ENCODE measurements around the gene ST6GAL2. TPM values are rescaled to one million over a fixed set of nuclear protein-coding genes. Genes with fewer than 3 reads are reported as not detected.

The ST6GAL2 gene
- total and polyA plus RNA-seq, 4 experiments from 2014 or later = not detected

DNA sequence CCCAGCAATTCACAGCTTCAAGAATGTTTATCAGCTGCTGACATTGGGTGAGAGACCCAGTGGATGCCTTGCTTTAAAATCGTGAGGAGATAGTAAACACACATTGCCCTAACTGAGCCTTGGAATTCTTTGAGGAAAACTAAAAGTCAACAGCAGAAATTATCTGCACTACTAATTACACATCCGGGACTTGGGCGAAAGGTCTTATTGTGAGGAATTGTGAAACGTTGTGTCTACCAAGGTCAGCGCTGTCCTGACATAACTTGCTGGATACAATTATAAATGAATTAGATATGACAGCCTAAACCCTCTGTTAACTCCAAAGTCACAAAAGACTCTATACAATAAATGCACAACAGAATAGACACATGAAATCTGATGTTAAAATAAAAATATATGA is 121.4 kb downstream of the ST6GAL2 start:
- Histone ChIP-seq H3K9me3 (ENCODE audit: control insufficient read depth in 1 of 2, low read length in 2 of 2) (no peaks in the 10 kb centered on the region), H3K4me1 (ENCODE audit: insufficient read depth, low read length) (no peaks in the 10 kb centered on the region), H3K36me3 (ENCODE audit: insufficient read depth, low read length) (no peaks in the 10 kb centered on the region), H3K27ac (ENCODE audit: low read depth, low read length) (no peak overlapping the region), H3K27me3 (ENCODE audit: insufficient read depth, low read length) (no peaks in the 10 kb centered on the region), H3K4me3 (ENCODE audit: low read length in 2 of 2) (no peak overlapping the region)
- intact Hi-C loops (cut with micrococcal nuclease) = no loop called here
- peaks cover 0 to 4% (median 0%) of the 10 kb centered on the region in 8 donors for H3K9me3 Mint-ChIP-seq
- H3K27me3 Mint-ChIP-seq = peaks cover 2% of the 10 kb centered on the region in 2 donors
- no peak overlapping the region for H3K27ac Mint-ChIP-seq
- H3K4me1 Mint-ChIP-seq = no peaks in the 10 kb centered on the region
- no peaks in the 10 kb centered on the region for H3K36me3 Mint-ChIP-seq
- POLR2A ChIA-PET (ENCODE audit: partially characterized antibody) = no interaction called here
- no peak for DNase-seq
- no peak overlapping the region for H3K4me3 Mint-ChIP-seq
- CTCF ChIA-PET (ENCODE audit: partially characterized antibody) = no interaction called here

DNA sequence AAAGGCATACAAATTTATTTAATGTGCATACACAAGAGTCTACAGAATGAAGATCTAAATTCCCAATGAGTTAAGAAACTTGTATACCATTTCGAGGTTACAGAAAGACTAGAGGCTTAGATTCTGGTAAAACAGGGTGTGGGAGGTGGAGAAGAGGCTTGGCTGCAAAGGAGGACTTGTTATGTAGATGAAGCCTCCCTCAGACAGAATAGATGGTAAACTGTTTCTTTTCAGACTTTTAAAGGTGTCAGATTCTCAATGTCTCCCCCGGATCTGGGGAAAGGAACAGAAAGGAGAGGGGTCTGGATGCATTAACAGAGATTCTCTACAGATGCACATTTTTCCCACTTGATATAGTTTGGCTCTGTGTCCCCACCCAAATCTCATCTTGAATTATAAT is 126.0 kb downstream of the ST6GAL2 start:
- no peak for DNase-seq
- Histone ChIP-seq H3K27me3 (ENCODE audit: insufficient read depth, low read length) (no peaks in the 10 kb centered on the region), H3K9me3 (ENCODE audit: control insufficient read depth in 1 of 2, low read length in 2 of 2) (no peaks in the 10 kb centered on the region), H3K27ac (ENCODE audit: low read depth, low read length) (no peak overlapping the region), H3K36me3 (ENCODE audit: insufficient read depth, low read length) (no peaks in the 10 kb centered on the region), H3K4me1 (ENCODE audit: insufficient read depth, low read length) (no peaks in the 10 kb centered on the region), H3K4me3 (ENCODE audit: low read length in 2 of 2) (no peak overlapping the region)
- CTCF ChIA-PET (ENCODE audit: partially characterized antibody) = no interaction called here
- Mint-ChIP-seq H3K27me3 (peaks cover 2 to 3% of the 10 kb centered on the region in 2 donors), H3K4me1 (no peaks in the 10 kb centered on the region), H3K36me3 (no peaks in the 10 kb centered on the region), H3K4me3 (no peak overlapping the region), H3K27ac (no peak overlapping the region), H3K9me3 (peaks cover 0 to 4% (median 0%) of the 10 kb centered on the region in 8 donors)
- POLR2A ChIA-PET (ENCODE audit: partially characterized antibody) = no interaction called here
- intact Hi-C loops (cut with micrococcal nuclease) = no loop called here

DNA sequence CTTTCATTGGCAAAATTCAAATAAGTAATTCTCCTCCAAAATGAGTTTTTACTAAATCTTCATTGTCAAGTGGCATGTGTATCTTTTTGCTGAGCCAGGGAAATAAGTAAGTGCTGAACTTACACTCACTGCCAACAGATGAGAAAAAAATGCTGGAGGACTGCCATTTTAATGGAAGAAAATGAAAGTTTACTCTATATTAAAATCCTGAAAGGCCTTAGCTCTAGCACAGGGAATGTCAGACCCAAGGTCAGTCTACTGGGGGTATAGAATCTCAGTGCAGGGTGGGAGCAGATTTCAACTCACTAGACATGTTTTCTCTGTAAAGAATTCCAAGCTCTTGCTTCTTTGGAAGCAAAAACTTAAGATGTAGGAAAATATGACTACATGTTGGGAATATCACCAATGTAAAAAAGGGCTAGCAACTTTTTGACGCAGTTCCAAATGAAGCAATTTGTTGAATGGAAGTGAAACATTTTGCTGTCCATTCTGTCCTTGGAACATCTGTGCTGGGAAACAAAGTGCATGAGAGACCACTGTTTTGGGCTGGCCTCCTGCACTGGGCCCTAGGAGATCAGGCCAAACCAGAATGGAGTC is 127.0 kb downstream of the ST6GAL2 start:
- no peaks in the 10 kb centered on the region for H3K27me3 ChIP-seq (ENCODE audit: insufficient read depth, low read length)
- Mint-ChIP-seq H3K27ac (no peak overlapping the region), H3K27me3 (peaks cover 2 to 3% of the 10 kb centered on the region in 2 donors), H3K36me3 (no peaks in the 10 kb centered on the region), H3K4me1 (no peaks in the 10 kb centered on the region), H3K4me3 (no peak overlapping the region), H3K9me3 (peaks cover 0 to 4% (median 0%) of the 10 kb centered on the region in 8 donors)
- H3K4me1 ChIP-seq (ENCODE audit: insufficient read depth, low read length) = no peaks in the 10 kb centered on the region
- no peak overlapping the region for H3K27ac ChIP-seq (ENCODE audit: low read depth, low read length)
- H3K9me3 ChIP-seq (ENCODE audit: control insufficient read depth in 1 of 2, low read length in 2 of 2) = no peaks in the 10 kb centered on the region
- DNase-seq = no peak
- H3K4me3 ChIP-seq (ENCODE audit: low read length in 2 of 2) = no peak overlapping the region
- H3K36me3 ChIP-seq (ENCODE audit: insufficient read depth, low read length) = no peaks in the 10 kb centered on the region
- POLR2A ChIA-PET (ENCODE audit: partially characterized antibody) = no interaction called here
- intact Hi-C loops (cut with micrococcal nuclease) = no loop called here
- CTCF ChIA-PET (ENCODE audit: partially characterized antibody) = no interaction called here

Measured in CD4-positive, alpha-beta memory T cell (primary cell).